NCI-H1092 treated with DMSO at 0.1 percent for 48 hours (cell line): Measurements from ENCODE around the gene PRAMEF9.
"Not testable (repeated sequence)": the region's sequence is repeated elsewhere in the genome, so short reads cannot be mapped to it uniquely, and the experiment has no call there.

ENCODE experiments used
- DNase-seq: peaks from one replicate; lab custom pipeline; 2025; lab: John Stamatoyannopoulos, UW

PRAMEF9 gene

GRCh38 chr1:13171548-13171947, at the start of gene PRAMEF9:
Gene PRAMEF9 (plus strand): TSS chr1:13171848. CDS start chr1:13175281, 3,433 bp downstream.
- DNase-seq, result not testable (repeated sequence)

- not testable (repeated sequence) for DNase-seq
These were observed 15.7 kb upstream of the PRAMEF9 start, which contains the start of gene PRAMEF26 for GRCh38 chr1:13155909-13156308. Gene PRAMEF26 (minus strand): TSS chr1:13156009. CDS start chr1:13153095, 2,914 bp downstream.

- DNase-seq, result not testable (repeated sequence)
These were observed 6.1 kb upstream of the PRAMEF9 start, which contains the start of gene HNRNPCL4 for GRCh38 chr1:13165531-13165930. Gene HNRNPCL4 (minus strand): TSS chr1:13165631. CDS start chr1:13165467, 164 bp downstream.

- not testable (repeated sequence) for DNase-seq
These were observed 29.7 kb downstream of the PRAMEF9 start, which contains the start of gene PRAMEF13 for GRCh38 chr1:13201309-13201708. Gene PRAMEF13 (minus strand): TSS chr1:13201409. CDS start chr1:13199589, 1,820 bp downstream.

- DNase-seq, result not testable (repeated sequence)
These were observed 37.1 kb downstream of the PRAMEF9 start for GRCh38 chr1:13208712-13209111.

- not testable (repeated sequence) for DNase-seq
These were observed 45.0 kb downstream of the PRAMEF9 start for GRCh38 chr1:13216619-13217018.

GRCh38 chr1:13219203-13219602, 47.6 kb downstream of the PRAMEF9 start:
- not testable (repeated sequence) for DNase-seq

GRCh38 chr1:13222788-13223187, 51.1 kb downstream of the PRAMEF9 start:
- not testable (repeated sequence) for DNase-seq

GRCh38 chr1:13224480-13225060, 52.9 kb downstream of the PRAMEF9 start:
- DNase-seq, result no peak

GRCh38 chr1:13225675-13226204, 54.1 kb downstream of the PRAMEF9 start, which contains the start of gene PRAMEF18:
Gene PRAMEF18 (minus strand): TSS chr1:13226154. CDS start chr1:13226106, 48 bp downstream.
- DNase-seq, result not testable (repeated sequence)

GRCh38 chr1:13227271-13228055, 55.8 kb downstream of the PRAMEF9 start:
- not testable (repeated sequence) for DNase-seq

GRCh38 chr1:13228343-13228781, 56.7 kb downstream of the PRAMEF9 start:
- no peak for DNase-seq
